ENCODE data around the gene UTS2R. TPM values are rescaled to one million over a fixed set of nuclear protein-coding genes. Genes with fewer than 3 reads are reported as not detected.

UTS2R gene
- total RNA-seq, 2 donors from 2014 or later = 0.40 TPM; not detected in 1

DNA sequence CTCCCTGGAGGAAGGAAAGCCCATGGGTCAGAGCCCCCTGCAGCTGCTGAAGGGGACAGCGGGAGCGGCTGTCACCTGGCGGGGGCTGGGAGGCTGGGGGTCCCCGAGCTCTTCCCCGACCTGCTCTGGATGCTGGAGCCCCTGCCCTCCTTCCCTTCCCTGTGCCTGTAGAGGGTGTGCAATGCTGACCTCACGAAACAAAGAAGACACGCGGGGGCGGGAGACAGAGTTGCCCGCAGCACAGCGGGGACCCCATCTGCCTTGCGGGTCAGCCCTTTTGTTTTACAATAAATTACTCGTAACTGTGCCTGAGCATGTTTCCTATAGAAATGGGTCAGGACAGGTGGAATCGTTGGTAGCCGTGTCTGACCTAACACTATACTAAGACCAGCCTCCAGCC is 44.3 kb upstream of the UTS2R start:
- no peaks in the 10 kb centered on the region for H3K36me3 Mint-ChIP-seq (ENCODE audit: low read depth)
- no peak overlapping the region for H3K27ac Mint-ChIP-seq
- peaks cover 21% of the 10 kb centered on the region for H3K27me3 ChIP-seq (ENCODE audit: control insufficient read depth, insufficient read depth, low read length, poor library complexity, severe bottlenecking)
- no peaks in the 10 kb centered on the region for H3K9me3 Mint-ChIP-seq
- H3K4me3 Mint-ChIP-seq = no peak overlapping the region
- no peaks in the 10 kb centered on the region for H3K9me3 ChIP-seq (ENCODE audit: control insufficient read depth, low read length)
- DNase-seq = no peak
- TF ChIP-seq, protein P1, sequence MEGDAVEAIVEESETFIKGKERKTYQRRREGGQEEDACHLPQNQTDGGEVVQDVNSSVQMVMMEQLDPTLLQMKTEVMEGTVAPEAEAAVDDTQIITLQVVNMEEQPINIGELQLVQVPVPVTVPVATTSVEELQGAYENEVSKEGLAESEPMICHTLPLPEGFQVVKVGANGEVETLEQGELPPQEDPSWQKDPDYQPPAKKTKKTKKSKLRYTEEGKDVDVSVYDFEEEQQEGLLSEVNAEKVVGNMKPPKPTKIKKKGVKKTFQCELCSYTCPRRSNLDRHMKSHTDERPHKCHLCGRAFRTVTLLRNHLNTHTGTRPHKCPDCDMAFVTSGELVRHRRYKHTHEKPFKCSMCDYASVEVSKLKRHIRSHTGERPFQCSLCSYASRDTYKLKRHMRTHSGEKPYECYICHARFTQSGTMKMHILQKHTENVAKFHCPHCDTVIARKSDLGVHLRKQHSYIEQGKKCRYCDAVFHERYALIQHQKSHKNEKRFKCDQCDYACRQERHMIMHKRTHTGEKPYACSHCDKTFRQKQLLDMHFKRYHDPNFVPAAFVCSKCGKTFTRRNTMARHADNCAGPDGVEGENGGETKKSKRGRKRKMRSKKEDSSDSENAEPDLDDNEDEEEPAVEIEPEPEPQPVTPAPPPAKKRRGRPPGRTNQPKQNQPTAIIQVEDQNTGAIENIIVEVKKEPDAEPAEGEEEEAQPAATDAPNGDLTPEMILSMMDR (conservative IDR thresholded peaks at IDR 0.05) = no peak
- H3K4me1 ChIP-seq (ENCODE audit: control insufficient read depth, insufficient read depth, low read length) = no peaks in the 10 kb centered on the region
- H3K27ac ChIP-seq (ENCODE audit: low read depth, low read length) = no peak overlapping the region
- 44 to 62% methylated on average over 13 to 15 of the region's 15 CpGs for WGBS, 2 experiments (ENCODE audit: insufficient coverage in 1 of 2, insufficient read length in 1 of 2)
- H3K4me3 ChIP-seq (ENCODE audit: low read length) = no peak overlapping the region
- peaks cover 24% of the 10 kb centered on the region for H3K27me3 Mint-ChIP-seq (ENCODE audit: insufficient read depth)
- no peak overlapping the region for H3K9ac ChIP-seq (ENCODE audit: extremely low read depth, low read length, poor library complexity, severe bottlenecking)
- peaks cover 6% of the 10 kb centered on the region for H3K4me1 Mint-ChIP-seq
- H3K36me3 ChIP-seq (ENCODE audit: control insufficient read depth, insufficient read depth, low read length) = no peaks in the 10 kb centered on the region

GRCh38 chr17:82327757-82328140 is 43.8 kb upstream of the UTS2R start:
- H3K9me3 ChIP-seq (ENCODE audit: control insufficient read depth, low read length) = no peaks in the 10 kb centered on the region
- no peaks in the 10 kb centered on the region for H3K36me3 Mint-ChIP-seq (ENCODE audit: low read depth)
- peaks cover 25% of the 10 kb centered on the region for H3K27me3 ChIP-seq (ENCODE audit: control insufficient read depth, insufficient read depth, low read length, poor library complexity, severe bottlenecking)
- no peak overlapping the region for H3K4me3 Mint-ChIP-seq
- H3K27ac ChIP-seq (ENCODE audit: low read depth, low read length) = no peak overlapping the region
- peaks cover 7% of the 10 kb centered on the region for H3K4me1 Mint-ChIP-seq
- H3K4me3 ChIP-seq (ENCODE audit: low read length) = no peak overlapping the region
- H3K36me3 ChIP-seq (ENCODE audit: control insufficient read depth, insufficient read depth, low read length) = no peaks in the 10 kb centered on the region
- DNase-seq = no peak
- 71 to 77% methylated on average over 8 to 13 of the region's 16 CpGs for WGBS, 2 experiments (ENCODE audit: insufficient coverage in 1 of 2, insufficient read length in 1 of 2)
- TF ChIP-seq, protein P1 (conservative IDR thresholded peaks at IDR 0.05) = no peak
- H3K27ac Mint-ChIP-seq = no peak overlapping the region
- no peaks in the 10 kb centered on the region for H3K9me3 Mint-ChIP-seq
- peaks cover 29% of the 10 kb centered on the region for H3K27me3 Mint-ChIP-seq (ENCODE audit: insufficient read depth)
- no peaks in the 10 kb centered on the region for H3K4me1 ChIP-seq (ENCODE audit: control insufficient read depth, insufficient read depth, low read length)
- no peak overlapping the region for H3K9ac ChIP-seq (ENCODE audit: extremely low read depth, low read length, poor library complexity, severe bottlenecking)

DNA sequence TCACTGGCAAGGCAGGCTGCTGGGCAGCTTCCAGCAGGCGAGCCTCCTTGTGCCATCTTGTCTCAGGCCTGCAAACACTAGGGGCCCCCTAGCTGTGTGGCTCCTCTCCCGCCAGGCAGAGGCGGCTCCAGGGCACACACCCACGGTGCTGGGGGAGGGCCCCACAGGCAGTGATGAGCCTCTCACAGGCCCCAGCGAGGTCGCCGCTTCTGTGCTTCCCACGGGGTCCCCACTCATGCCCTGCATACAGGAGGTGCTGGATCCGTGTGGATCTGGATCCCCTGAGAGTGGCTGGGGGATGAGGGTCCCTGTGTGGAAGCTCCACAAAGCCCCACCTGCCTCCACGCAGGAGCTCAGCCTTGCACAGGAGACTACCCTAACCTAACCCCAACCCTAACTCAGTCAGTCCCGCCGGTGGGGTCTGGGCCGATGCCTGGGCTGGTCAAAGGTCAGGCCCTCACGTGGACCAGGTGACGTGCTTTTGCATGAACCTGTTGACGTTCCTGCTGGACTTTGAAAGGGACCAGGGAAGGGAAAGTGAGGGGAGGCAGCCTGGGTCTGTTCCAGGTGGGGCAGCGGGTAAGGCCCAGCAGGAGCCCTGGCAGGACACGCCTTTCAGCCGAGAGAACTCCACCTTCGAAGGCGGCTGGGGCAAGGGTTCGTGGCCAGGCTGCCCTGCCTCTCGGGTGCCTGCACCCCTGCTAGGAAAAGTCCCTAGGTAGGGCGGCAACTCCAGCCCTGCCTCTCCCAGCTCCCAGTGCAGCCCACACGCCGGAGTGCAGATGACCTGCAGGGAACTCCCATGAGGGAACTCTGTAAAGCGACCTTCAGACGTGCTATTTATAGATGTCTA is 43.2 kb upstream of the UTS2R start:
- WGBS, 2 experiments (ENCODE audit: insufficient coverage in 1 of 2, insufficient read length in 1 of 2) = 76 to 79% methylated on average over 20 to 28 of the region's 28 CpGs

More for the DNA sequence above, 43.2 kb upstream of the UTS2R start:
- no peaks in the 10 kb centered on the region for H3K36me3 Mint-ChIP-seq (ENCODE audit: low read depth)
- H3K9ac ChIP-seq (ENCODE audit: extremely low read depth, low read length, poor library complexity, severe bottlenecking) = no peak overlapping the region
- DNase-seq = peak; percentile 79
- H3K27me3 Mint-ChIP-seq (ENCODE audit: insufficient read depth) = peaks cover 35% of the 10 kb centered on the region
- H3K4me3 ChIP-seq (ENCODE audit: low read length) = no peak overlapping the region
- no peaks in the 10 kb centered on the region for H3K9me3 ChIP-seq (ENCODE audit: control insufficient read depth, low read length)
- TF ChIP-seq, protein P1 (conservative IDR thresholded peaks at IDR 0.05) = no peak
- no peak overlapping the region for H3K4me3 Mint-ChIP-seq
- no peak overlapping the region for H3K27ac ChIP-seq (ENCODE audit: low read depth, low read length)
- no peaks in the 10 kb centered on the region for H3K4me1 ChIP-seq (ENCODE audit: control insufficient read depth, insufficient read depth, low read length)
- H3K36me3 ChIP-seq (ENCODE audit: control insufficient read depth, insufficient read depth, low read length) = no peaks in the 10 kb centered on the region
- peaks cover 10% of the 10 kb centered on the region for H3K4me1 Mint-ChIP-seq
- H3K27ac Mint-ChIP-seq = no peak overlapping the region
- no peaks in the 10 kb centered on the region for H3K9me3 Mint-ChIP-seq
- peaks cover 31% of the 10 kb centered on the region for H3K27me3 ChIP-seq (ENCODE audit: control insufficient read depth, insufficient read depth, low read length, poor library complexity, severe bottlenecking)
